Umbilical cord (tissue), 2 donors: ENCODE data around the gene IL2RG. TPM values are rescaled to one million over a fixed set of nuclear protein-coding genes. Genes with fewer than 3 reads are reported as not detected.

ENCODE experiments used
- DNase-seq: peaks from one replicate; pipeline ENCODE4 v3.0.0-alpha.2; 2015; ENCODE audit warnings: low spot score
- total RNA-seq: library from RNA; depleted of rRNA; stranded (reverse); fragments of >200 nt; gene quantifications from one replicate; pipeline ENCODE4 v1.2.3, GENCODE V29; 2014; ENCODE audit warnings: low replicate concordance; ENCODE audit not compliant: insufficient read depth

The IL2RG gene
- total RNA-seq, 1 donor from 2014 or later: 0.96 TPM

DNA sequence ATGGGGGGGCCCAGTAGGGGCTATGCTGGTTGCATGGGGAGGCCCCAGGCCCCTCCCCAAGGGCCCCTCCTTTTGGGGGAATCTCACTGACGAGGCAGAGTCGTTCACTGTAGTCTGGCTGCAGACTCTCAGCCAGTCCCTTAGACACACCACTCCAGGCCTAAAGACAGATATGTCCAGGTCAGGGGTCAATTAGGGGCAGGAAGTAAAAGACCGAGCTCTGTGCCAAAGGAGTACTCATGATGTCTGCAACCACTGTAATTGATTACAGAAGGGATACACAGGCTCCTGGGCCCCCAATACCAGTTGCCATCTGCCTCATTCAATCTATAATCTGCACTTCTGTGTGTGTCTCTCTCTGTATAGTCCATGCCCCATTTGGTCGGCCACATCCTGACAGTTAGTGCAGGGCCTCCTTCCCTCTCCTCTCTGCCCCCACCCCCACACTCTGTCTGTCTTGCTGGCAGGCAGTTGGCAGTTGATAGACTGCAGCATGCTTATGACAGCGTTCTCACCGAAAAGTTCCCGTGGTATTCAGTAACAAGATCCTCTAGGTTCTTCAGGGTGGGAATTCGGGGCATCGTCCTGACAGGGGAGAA lies 3.5 kb downstream of the IL2RG start:
- peak; percentile 17 for DNase-seq

GRCh38 chrX:71107245-71107644 lies 4.1 kb downstream of the IL2RG start:
- no peak for DNase-seq

- DNase-seq: no peak
Measured at GRCh38 chrX:71106427-71106826, 5.0 kb downstream of the IL2RG start, which contains the start of gene CXorf65. Gene CXorf65, minus strand, starts transcription at chrX:71106740. Its CDS starts 184 bp downstream, at chrX:71106556.

- no peak for DNase-seq
Measured at GRCh38 chrX:71105628-71106027, 5.7 kb downstream of the IL2RG start.

GRCh38 chrX:71103110-71103983 lies 8.0 kb downstream of the IL2RG start:
- DNase-seq: peak; percentile 27

DNA sequence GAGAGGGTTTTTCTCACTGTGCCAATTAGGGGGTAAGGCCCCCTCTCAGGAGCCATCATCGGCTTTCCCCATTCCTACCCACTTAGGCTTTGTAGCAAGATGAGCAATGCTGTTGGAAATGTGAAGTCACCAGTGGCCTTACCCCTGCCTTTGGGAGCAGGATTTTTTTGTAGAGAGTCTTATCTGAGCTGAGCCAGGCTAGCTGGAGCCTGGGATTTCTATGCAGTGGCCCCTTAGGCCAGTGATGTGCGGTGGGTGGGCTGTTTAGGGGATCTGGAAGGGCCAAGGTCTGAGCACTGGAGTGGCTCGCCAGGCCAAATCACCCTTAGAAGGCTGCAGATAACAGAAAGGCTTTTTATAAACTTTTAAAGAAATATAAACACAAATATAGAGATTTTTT lies 9.1 kb downstream of the IL2RG start:
- peak; percentile 15 for DNase-seq

GRCh38 chrX:71100581-71101505 lies 10.5 kb downstream of the IL2RG start:
- no peak for DNase-seq

DNA sequence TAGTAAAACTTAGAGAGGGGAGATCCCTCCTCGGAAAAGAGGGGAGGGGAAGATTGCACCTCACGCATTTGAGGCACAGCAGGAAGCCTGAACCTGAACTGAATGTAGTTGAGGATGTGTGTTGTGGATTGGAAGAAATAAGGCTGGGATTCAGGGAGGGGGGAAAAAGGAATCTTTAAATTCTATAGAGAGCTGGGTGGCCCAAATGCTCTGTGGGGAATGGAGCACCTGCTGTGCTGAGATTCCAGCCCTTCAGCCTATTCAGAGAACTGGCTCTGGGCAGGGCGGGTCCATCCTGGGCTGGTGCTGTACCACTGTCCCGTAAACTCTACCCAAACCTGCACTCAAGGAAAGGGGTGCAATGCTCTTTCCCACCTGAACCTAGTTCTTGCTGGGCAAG lies 11.6 kb downstream of the IL2RG start:
- no peak for DNase-seq

GRCh38 chrX:71098951-71099506 lies 12.3 kb downstream of the IL2RG start:
- DNase-seq: no peak

GRCh38 chrX:71098302-71098701 lies 13.1 kb downstream of the IL2RG start:
- no peak for DNase-seq

DNA sequence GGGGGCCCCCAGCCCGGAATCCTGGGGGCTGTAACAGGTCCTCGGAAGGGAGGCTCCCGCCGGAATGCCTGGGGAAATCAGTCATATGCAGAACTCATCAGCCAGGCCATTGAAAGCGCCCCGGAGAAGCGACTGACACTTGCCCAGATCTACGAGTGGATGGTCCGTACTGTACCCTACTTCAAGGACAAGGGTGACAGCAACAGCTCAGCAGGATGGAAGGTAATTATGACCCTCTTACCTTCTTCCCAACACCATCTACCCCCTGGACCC lies 14.7 kb downstream of the IL2RG start:
- DNase-seq: no peak

- peak; percentile 59 for DNase-seq
Measured at GRCh38 chrX:71095981-71096759, 15.2 kb downstream of the IL2RG start.

DNA sequence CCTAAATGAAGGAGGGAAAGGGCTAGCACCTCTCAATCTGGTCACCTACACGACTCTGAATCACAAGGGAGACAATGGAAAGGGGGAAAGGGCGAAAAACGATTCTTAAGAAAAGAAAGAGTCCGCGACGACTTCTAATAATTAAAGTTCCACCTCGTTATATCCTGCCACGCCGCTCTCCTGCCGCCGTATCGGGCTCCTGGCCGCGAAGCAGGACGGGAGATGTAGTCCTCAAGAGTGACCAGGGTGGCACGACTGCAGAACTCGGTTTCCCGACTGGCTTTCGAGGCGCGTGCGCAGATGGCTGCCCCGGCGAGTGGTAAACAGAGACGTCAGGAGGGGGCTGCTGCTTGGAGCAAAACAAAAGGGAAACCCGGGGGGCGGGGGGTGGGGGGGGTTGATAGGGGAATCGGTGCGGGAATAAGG lies 15.8 kb downstream of the IL2RG start, which contains the start of gene FOXO4:
FOXO4 (plus strand) TSS at position 297 of the 426 bp plus-strand sequence. CDS start 678 bp downstream, outside the sequence.
- DNase-seq: peak; percentile 93

DNA sequence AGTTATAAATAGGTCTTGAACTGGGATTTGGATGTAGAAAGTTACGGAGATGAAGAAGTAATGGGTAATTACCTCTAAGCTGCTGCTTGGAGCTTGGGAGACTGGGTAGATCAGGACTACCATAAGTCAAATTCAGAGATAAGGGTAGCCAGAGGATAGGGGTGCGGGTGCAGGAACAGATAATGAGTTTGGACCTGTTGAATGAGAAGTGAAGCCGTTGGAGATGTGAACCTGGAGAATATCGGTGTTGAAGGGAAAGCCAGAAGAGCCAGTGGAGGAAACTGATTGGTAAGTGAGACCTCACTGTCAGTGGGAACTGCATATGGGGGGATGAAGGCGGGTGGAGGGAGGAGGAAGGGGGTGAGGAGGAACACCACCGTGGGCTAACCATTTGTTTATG lies 16.3 kb downstream of the IL2RG start:
- DNase-seq: no peak

GRCh38 chrX:71091263-71091662 lies 20.1 kb downstream of the IL2RG start:
- no peak for DNase-seq

- no peak for DNase-seq
Measured at GRCh38 chrX:71085900-71086299, 25.5 kb downstream of the IL2RG start.

GRCh38 chrX:71082822-71083221 lies 28.6 kb downstream of the IL2RG start:
- no peak for DNase-seq

DNA sequence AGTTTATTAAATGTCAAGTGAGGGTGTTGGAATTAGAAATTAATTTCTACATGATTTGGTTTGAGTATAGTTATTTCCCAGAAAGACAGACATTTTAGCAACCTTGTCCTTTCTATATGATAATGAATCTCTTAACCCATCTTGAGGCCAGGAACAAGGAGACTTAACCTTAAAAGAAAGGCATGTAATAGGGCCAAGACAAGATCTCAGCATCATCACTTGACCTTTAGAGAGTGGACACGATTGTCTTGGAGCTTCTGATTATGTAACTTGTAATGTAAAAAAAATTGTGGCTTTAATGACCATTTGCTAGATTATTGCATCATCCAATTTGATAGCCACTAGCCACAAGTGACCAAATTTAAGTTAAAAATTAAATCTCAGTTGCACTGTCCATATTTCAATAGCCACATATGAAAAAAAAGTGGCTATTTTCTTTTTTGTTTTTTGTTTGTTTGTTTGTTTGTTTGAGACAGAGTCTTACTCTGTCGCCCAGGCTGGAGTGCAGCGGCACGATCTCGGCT lies 29.2 kb downstream of the IL2RG start:
- no peak for DNase-seq

GRCh38 chrX:71081330-71082123 lies 29.9 kb downstream of the IL2RG start:
- DNase-seq: peak; percentile 50

- DNase-seq: peak; percentile 12
Measured at GRCh38 chrX:71070531-71070930, 40.8 kb downstream of the IL2RG start.
